GM23338 (cell line): ENCODE results near the gene KCNMA1.

Experiments used
- CREB1 ChIP-seq: fragments of 250-450 bp; sonication (Bioruptor Pico); IDR thresholded peaks from 2 replicates; pipeline ENCODE4 v1.5.0; 2020; ENCODE audit warnings: low read depth, mild to moderate bottlenecking, moderate library complexity
- CTCF ChIP-seq, 2 experiments: fragments of 200-600 bp in 1 of 2; sonication (generic) in 1 of 2; conservative IDR thresholded peaks; 2 replicates each; pipeline versions ENCODE4 v1.5.1 to v1.6.1; 2016 to 2017; ENCODE audit warnings: antibody characterized with exemption in 2 of 2, low read depth in 2 of 2, mild to moderate bottlenecking in 2 of 2, moderate library complexity in 1 of 2
- EZH2 ChIP-seq: fragments of 200-600 bp; sonication (generic); IDR thresholded peaks from one replicate; pipeline ENCODE4 v1.8.0; 2017; ENCODE audit warnings: antibody characterized with exemption, mild to moderate bottlenecking, low read depth; ENCODE audit not compliant: unreplicated experiment
- EZH2phosphoT487 ChIP-seq: fragments of 200-600 bp; sonication (generic); IDR thresholded peaks from one replicate; pipeline ENCODE4 v1.8.1; 2018; ENCODE audit warnings: antibody characterized with exemption; ENCODE audit not compliant: unreplicated experiment
- JUNB ChIP-seq: IDR thresholded peaks from one replicate; pipeline ENCODE4 v1.6.1; 2016; ENCODE audit warnings: antibody characterized with exemption; ENCODE audit not compliant: unreplicated experiment
- NANOG ChIP-seq: IDR thresholded peaks from 2 replicates; pipeline ENCODE4 v1.6.1; 2016; ENCODE audit warnings: antibody characterized with exemption, borderline replicate concordance
- POLR2AphosphoS5 ChIP-seq: IDR thresholded peaks from 2 replicates; pipeline ENCODE4 v1.6.1; 2016; ENCODE audit warnings: antibody characterized with exemption, low read depth
- STAT1 ChIP-seq: IDR thresholded peaks from one replicate; pipeline ENCODE4 v1.6.1; 2016; ENCODE audit warnings: antibody characterized with exemption; ENCODE audit not compliant: unreplicated experiment
- TF ChIP-seq, protein P1 (sequence below): IDR thresholded peaks from one replicate; pipeline ENCODE4 v1.6.1; 2018; ENCODE audit warnings: antibody characterized with exemption; ENCODE audit not compliant: unreplicated experiment

DNA sequence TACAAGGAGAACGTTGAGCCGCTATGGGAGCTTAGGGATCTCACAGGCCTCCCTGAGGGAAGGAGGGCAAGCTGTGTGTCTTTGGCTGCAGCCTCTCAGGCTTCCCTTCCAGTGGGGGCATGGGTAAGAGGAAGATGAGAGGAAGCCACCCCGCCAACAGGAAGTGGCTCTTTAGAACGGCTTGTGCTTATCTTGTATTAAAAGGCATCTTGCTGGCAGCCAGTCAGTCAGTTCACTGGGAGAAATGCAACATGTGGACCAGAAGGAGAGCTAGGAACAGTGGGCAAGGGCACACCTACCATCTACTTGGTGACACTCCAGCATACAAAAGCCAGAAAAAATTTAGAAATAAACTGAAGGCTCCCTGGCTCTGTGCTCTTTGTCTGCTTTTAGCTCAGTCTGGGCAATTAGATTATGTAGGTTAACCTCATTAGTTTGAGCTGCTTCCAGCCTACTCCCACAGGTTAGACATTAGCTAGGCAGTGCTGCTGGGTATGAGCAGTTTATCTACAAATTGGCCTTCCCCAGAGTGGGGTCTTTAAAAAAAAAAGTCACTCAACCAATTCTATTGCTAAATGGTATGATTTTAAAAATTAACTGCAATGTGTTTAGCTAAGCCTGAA, 595.9 kb downstream of the KCNMA1 start:
- TF ChIP-seq CREB1 (CRISPR knock-in tag) (no peak), CTCF (conservative IDR thresholded peaks at IDR 0.05; ENCODE audit: low read depth in 2 of 2) (no peak), POLR2AphosphoS5 (no peak), EZH2 (no peak), EZH2phosphoT487 (no peak), STAT1 (no peak), NANOG (no peak), JUNB (no peak)
- TF ChIP-seq, protein P1, sequence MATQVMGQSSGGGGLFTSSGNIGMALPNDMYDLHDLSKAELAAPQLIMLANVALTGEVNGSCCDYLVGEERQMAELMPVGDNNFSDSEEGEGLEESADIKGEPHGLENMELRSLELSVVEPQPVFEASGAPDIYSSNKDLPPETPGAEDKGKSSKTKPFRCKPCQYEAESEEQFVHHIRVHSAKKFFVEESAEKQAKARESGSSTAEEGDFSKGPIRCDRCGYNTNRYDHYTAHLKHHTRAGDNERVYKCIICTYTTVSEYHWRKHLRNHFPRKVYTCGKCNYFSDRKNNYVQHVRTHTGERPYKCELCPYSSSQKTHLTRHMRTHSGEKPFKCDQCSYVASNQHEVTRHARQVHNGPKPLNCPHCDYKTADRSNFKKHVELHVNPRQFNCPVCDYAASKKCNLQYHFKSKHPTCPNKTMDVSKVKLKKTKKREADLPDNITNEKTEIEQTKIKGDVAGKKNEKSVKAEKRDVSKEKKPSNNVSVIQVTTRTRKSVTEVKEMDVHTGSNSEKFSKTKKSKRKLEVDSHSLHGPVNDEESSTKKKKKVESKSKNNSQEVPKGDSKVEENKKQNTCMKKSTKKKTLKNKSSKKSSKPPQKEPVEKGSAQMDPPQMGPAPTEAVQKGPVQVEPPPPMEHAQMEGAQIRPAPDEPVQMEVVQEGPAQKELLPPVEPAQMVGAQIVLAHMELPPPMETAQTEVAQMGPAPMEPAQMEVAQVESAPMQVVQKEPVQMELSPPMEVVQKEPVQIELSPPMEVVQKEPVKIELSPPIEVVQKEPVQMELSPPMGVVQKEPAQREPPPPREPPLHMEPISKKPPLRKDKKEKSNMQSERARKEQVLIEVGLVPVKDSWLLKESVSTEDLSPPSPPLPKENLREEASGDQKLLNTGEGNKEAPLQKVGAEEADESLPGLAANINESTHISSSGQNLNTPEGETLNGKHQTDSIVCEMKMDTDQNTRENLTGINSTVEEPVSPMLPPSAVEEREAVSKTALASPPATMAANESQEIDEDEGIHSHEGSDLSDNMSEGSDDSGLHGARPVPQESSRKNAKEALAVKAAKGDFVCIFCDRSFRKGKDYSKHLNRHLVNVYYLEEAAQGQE, result no peak
